CD8-positive, alpha-beta memory T cell (primary cell): ENCODE measurements around the gene ALOX12. TPM values are rescaled to one million over a fixed set of nuclear protein-coding genes. Genes with fewer than 3 reads are reported as not detected.
"Not testable (repeated sequence)": the region's sequence is repeated elsewhere in the genome, so short reads cannot be mapped to it uniquely, and the experiment has no call there.

Experiments
- CTCF ChIA-PET: fragments of 350-600 bp; sonication (Branson Sonifier 250); formaldehyde crosslinking; loops from one replicate; lab custom pipeline; 2021; ENCODE audit warnings: antibody characterized with exemption; lab: Charles Lee
- POLR2A ChIA-PET: fragments of 350-600 bp; sonication (Branson Sonifier 250); formaldehyde crosslinking; loops from one replicate; lab custom pipeline; 2021; ENCODE audit warnings: antibody characterized with exemption; lab: Charles Lee
- DNase-seq, 5 donors: peaks; one replicate each; pipeline versions ENCODE4 v3.0.0 to v3.0.0-alpha.2; 2020 to 2022; ENCODE audit warnings: mixed read lengths in 1 of 5
- H3K27ac ChIP-seq: one replicate; pipeline ENCODE4 v1.7.0; 2013; ENCODE audit warnings: low read depth, mild to moderate bottlenecking, low read length, moderate library complexity
- H3K27me3 ChIP-seq: 2 replicates; pipeline ENCODE4 v1.7.0; 2013; ENCODE audit warnings: low read length, mild to moderate bottlenecking; ENCODE audit not compliant: insufficient read depth, poor library complexity, severe bottlenecking
- H3K36me3 ChIP-seq: 2 replicates; pipeline ENCODE4 v1.7.0; 2013; ENCODE audit warnings: mild to moderate bottlenecking, low read length, moderate library complexity; ENCODE audit not compliant: insufficient read depth
- H3K4me1 ChIP-seq: 2 replicates; pipeline ENCODE4 v1.7.0; 2013; ENCODE audit warnings: mild to moderate bottlenecking, low read length, moderate library complexity; ENCODE audit not compliant: insufficient read depth
- H3K4me3 ChIP-seq: 2 replicates; pipeline ENCODE4 v1.7.0; 2013; ENCODE audit warnings: mild to moderate bottlenecking, low read length
- H3K9me3 ChIP-seq: 2 replicates; pipeline ENCODE4 v1.7.0; 2013; ENCODE audit warnings: mild to moderate bottlenecking, low read length
- H3K27ac Mint-ChIP-seq, 8 donors: one replicate each; pipeline ENCODE4 v1.8.0; 2020 to 2021; ENCODE audit warnings: mixed read lengths in 8 of 8, mild to moderate bottlenecking in 6 of 8, inconsistent platforms in 3 of 8, moderate library complexity in 3 of 8
- H3K27me3 Mint-ChIP-seq, 2 donors: one replicate each; pipeline ENCODE4 v1.8.0; 2020 to 2021; ENCODE audit warnings: mixed read lengths in 2 of 2, mild to moderate bottlenecking in 1 of 2, moderate library complexity in 1 of 2
- H3K36me3 Mint-ChIP-seq, 3 donors: one replicate each; pipeline ENCODE4 v1.8.0; 2020 to 2021; ENCODE audit warnings: mixed read lengths in 3 of 3, inconsistent platforms in 1 of 3, mild to moderate bottlenecking in 1 of 3
- H3K4me1 Mint-ChIP-seq, 3 donors: one replicate each; pipeline ENCODE4 v1.8.0; 2020 to 2021; ENCODE audit warnings: mixed read lengths in 3 of 3, inconsistent platforms in 1 of 3, mild to moderate bottlenecking in 1 of 3
- H3K4me3 Mint-ChIP-seq, 7 donors: one replicate each; pipeline ENCODE4 v1.8.0; 2020 to 2021; ENCODE audit warnings: mixed read lengths in 7 of 7, mild to moderate bottlenecking in 6 of 7, moderate library complexity in 4 of 7, inconsistent platforms in 2 of 7
- H3K9me3 Mint-ChIP-seq, 5 donors: one replicate each; pipeline ENCODE4 v1.8.0; 2020 to 2022; ENCODE audit warnings: mixed read lengths in 5 of 5, mild to moderate bottlenecking in 3 of 5, moderate library complexity in 2 of 5, inconsistent platforms in 1 of 5
- polyA plus RNA-seq: library from polyadenylated mRNA; unstranded; fragments of 300-500 nt; fragmentation: Illumina TruSeq; gene quantifications from one replicate; pipeline ENCODE4 v1.2.3, GENCODE V29; 2021
- total RNA-seq, 2 experiments: library from RNA; stranded (reverse); gene quantifications; one replicate each; pipeline ENCODE4 v1.2.3, GENCODE V29; 2021

ALOX12 gene
- total and polyA plus RNA-seq, 3 experiments from 2014 or later: 0.47 TPM; not detected in 2

- Histone ChIP-seq H3K4me1 (no peaks in the 10 kb centered on the region), H3K4me3 (no peak overlapping the region), H3K27me3 (no peaks in the 10 kb centered on the region), H3K9me3 (no peaks in the 10 kb centered on the region), H3K27ac (no peak overlapping the region), H3K36me3 (no peaks in the 10 kb centered on the region)
- DNase-seq: no peak
- H3K27ac Mint-ChIP-seq: no peak overlapping the region
- CTCF ChIA-PET: interaction anchor here (0.7 kb wide), 1 partner anchor 1543 kb away, joined by 3 read pairs; no protein-coding TSS in a partner anchor
- H3K4me3 Mint-ChIP-seq: no peak overlapping the region
- no peaks in the 10 kb centered on the region for H3K9me3 Mint-ChIP-seq
- peaks cover 0 to 1% (median 0%) of the 10 kb centered on the region in 3 donors for H3K36me3 Mint-ChIP-seq
- H3K4me1 Mint-ChIP-seq: no peaks in the 10 kb centered on the region
- POLR2A ChIA-PET: no interaction called here
- H3K27me3 Mint-ChIP-seq: peaks cover 0 to 6% of the 10 kb centered on the region in 2 donors
Observed at GRCh38 chr17:6970992-6971391, 24.9 kb upstream of the ALOX12 start.

- H3K36me3 ChIP-seq, H3K4me3 Mint-ChIP-seq, DNase-seq, H3K36me3 Mint-ChIP-seq, H3K4me1 ChIP-seq, H3K9me3 Mint-ChIP-seq, H3K27me3 ChIP-seq, H3K27ac Mint-ChIP-seq, POLR2A ChIA-PET, H3K9me3 ChIP-seq, H3K27me3 Mint-ChIP-seq, H3K27ac ChIP-seq, H3K4me3 ChIP-seq, CTCF ChIA-PET: not testable (repeated sequence)
- H3K4me1 Mint-ChIP-seq: peaks cover 3 to 10% (median 9%) of the 10 kb centered on the region in 3 donors
Observed at GRCh38 chr17:6979440-6979839, 16.4 kb upstream of the ALOX12 start.

- H3K4me1 ChIP-seq: no peaks in the 10 kb centered on the region
- Mint-ChIP-seq H3K36me3 (peaks cover 0 to 5% (median 3%) of the 10 kb centered on the region in 3 donors), H3K9me3 (peaks cover 0 to 2% (median 0%) of the 10 kb centered on the region in 5 donors), H3K27ac (no peak overlapping the region), H3K4me1 (peaks cover 3 to 10% (median 9%) of the 10 kb centered on the region in 3 donors), H3K27me3 (peaks cover 0 to 3% of the 10 kb centered on the region in 2 donors), H3K4me3 (no peak overlapping the region)
- no peak overlapping the region for H3K4me3 ChIP-seq
- H3K9me3 ChIP-seq: no peaks in the 10 kb centered on the region
- no peaks in the 10 kb centered on the region for H3K27me3 ChIP-seq
- no peaks in the 10 kb centered on the region for H3K36me3 ChIP-seq
- no peak overlapping the region for H3K27ac ChIP-seq
- CTCF ChIA-PET: no interaction called here
- DNase-seq: no peak
- POLR2A ChIA-PET: no interaction called here
Observed at GRCh38 chr17:6981426-6981825, 14.4 kb upstream of the ALOX12 start.

DNA sequence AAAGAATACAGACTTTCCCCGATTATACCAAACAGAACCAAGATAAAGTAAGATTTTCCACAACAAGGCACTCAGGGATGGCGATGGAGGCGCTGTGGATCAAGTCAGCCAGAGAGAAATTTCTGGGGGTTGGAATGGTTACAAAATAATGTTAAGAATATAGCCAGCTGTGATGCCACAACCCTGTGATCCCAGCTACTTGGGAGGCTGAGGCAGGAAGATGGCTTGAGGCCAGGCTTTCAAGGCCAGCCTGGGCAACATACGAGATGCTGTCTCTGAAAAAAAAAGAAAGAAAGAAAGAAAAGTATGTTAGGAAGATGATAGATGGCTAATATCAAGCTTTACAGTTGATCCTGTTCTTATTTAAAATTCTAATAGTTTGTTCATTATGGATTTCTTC lies 10.6 kb upstream of the ALOX12 start:
- Histone ChIP-seq H3K4me3 (no peak overlapping the region), H3K9me3 (no peaks in the 10 kb centered on the region), H3K36me3 (no peaks in the 10 kb centered on the region), H3K27me3 (no peaks in the 10 kb centered on the region), H3K27ac (no peak overlapping the region), H3K4me1 (no peaks in the 10 kb centered on the region)
- H3K36me3 Mint-ChIP-seq: peaks cover 0 to 4% (median 3%) of the 10 kb centered on the region in 3 donors
- no peaks in the 10 kb centered on the region for H3K9me3 Mint-ChIP-seq
- CTCF ChIA-PET: interaction anchor here (0.6 to 1.2 kb wide), 4 partner anchors 14 to 74 kb away, joined by 3 to 4 read pairs (median 3); no protein-coding TSS in a partner anchor
- POLR2A ChIA-PET: no interaction called here
- peaks cover 3 to 10% (median 9%) of the 10 kb centered on the region in 3 donors for H3K4me1 Mint-ChIP-seq
- no peaks in the 10 kb centered on the region for H3K27me3 Mint-ChIP-seq
- H3K4me3 Mint-ChIP-seq: no peak overlapping the region
- DNase-seq: no peak
- peak overlapping the region in 1 of 8 donors; percentile 93 for H3K27ac Mint-ChIP-seq

- H3K9me3 Mint-ChIP-seq: no peaks in the 10 kb centered on the region
- ChIA-PET CTCF (interaction anchor here (1.2 kb wide), 1 partner anchor 18 kb away, joined by 4 read pairs; no protein-coding TSS in a partner anchor), POLR2A (no interaction called here)
- no peaks in the 10 kb centered on the region for H3K9me3 ChIP-seq
- H3K4me3 ChIP-seq: no peak overlapping the region
- H3K4me1 ChIP-seq: no peaks in the 10 kb centered on the region
- H3K36me3 Mint-ChIP-seq: peaks cover 0 to 4% (median 3%) of the 10 kb centered on the region in 3 donors
- H3K36me3 ChIP-seq: no peaks in the 10 kb centered on the region
- H3K27me3 Mint-ChIP-seq: no peaks in the 10 kb centered on the region
- H3K27me3 ChIP-seq: no peaks in the 10 kb centered on the region
- no peaks in the 10 kb centered on the region for H3K4me1 Mint-ChIP-seq
- no peak overlapping the region for H3K27ac Mint-ChIP-seq
- H3K4me3 Mint-ChIP-seq: no peak overlapping the region
- H3K27ac ChIP-seq: no peak overlapping the region
- no peak for DNase-seq
Observed at GRCh38 chr17:6986676-6987075, 9.2 kb upstream of the ALOX12 start.

DNA sequence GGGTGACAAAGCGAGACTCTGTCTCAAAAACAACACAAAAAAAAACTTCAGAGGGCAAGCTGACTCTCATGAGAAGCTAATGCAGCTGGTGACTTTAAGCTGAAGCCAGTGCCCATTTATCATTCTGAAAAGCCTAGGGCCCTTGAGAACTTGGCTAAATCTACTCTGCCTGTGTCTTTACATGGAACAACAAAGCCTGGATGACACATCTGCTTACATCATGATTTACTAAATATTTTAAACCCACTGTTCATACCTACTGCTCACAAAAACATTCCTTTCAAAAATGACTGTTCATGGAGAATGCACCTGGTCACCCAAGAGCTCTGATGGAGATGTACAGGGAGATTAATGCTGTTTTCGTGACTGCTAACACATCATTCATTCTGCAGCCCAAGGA lies 6.1 kb upstream of the ALOX12 start:
- Histone ChIP-seq H3K27ac (no peak overlapping the region), H3K4me1 (no peaks in the 10 kb centered on the region), H3K9me3 (no peaks in the 10 kb centered on the region), H3K36me3 (no peaks in the 10 kb centered on the region), H3K27me3 (no peaks in the 10 kb centered on the region), H3K4me3 (no peak overlapping the region)
- ChIA-PET POLR2A (no interaction called here), CTCF (no interaction called here)
- H3K36me3 Mint-ChIP-seq: peaks cover 0 to 8% (median 4%) of the 10 kb centered on the region in 3 donors
- DNase-seq: no peak
- peaks cover 0 to under 1% (median 0%) of the 10 kb centered on the region in 3 donors for H3K4me1 Mint-ChIP-seq
- no peaks in the 10 kb centered on the region for H3K9me3 Mint-ChIP-seq
- H3K27ac Mint-ChIP-seq: no peak overlapping the region
- no peaks in the 10 kb centered on the region for H3K27me3 Mint-ChIP-seq
- H3K4me3 Mint-ChIP-seq: no peak overlapping the region

DNA sequence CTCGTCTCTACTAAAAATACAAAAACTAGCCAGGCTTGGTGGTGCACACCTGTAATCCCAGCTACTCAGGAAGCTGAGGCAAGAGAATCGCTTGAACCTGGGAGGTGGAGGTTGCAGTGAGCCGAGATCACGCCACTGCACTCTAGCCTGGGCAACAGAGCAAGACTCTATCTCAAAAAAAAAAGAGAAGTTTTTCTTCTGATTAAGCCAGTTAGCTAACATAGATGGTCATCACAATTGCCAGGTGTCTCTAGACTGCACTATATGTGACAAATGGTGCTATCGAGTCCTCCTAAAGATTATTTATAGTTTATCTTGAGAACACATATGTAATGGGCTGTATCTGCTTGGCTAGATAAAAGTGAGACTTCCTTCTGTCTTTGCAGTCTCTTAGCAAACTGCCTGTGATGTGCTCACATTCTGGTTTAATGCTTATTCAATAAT lies 2.2 kb upstream of the ALOX12 start:
- H3K36me3 ChIP-seq, H3K9me3 Mint-ChIP-seq, H3K27me3 ChIP-seq, H3K4me3 ChIP-seq, H3K4me1 Mint-ChIP-seq, H3K27me3 Mint-ChIP-seq, POLR2A ChIA-PET, H3K4me1 ChIP-seq, H3K4me3 Mint-ChIP-seq, H3K9me3 ChIP-seq, DNase-seq: not testable (repeated sequence)
- peak overlapping the region; percentile 74 for H3K27ac ChIP-seq
- peak overlapping the region in 4 of 8 donors; percentile 2 to 80 (median 59) for H3K27ac Mint-ChIP-seq
- peaks cover 0 to 30% (median 9%) of the 10 kb centered on the region in 3 donors for H3K36me3 Mint-ChIP-seq
- CTCF ChIA-PET: interaction anchor here (1.2 to 1.4 kb wide), 2 partner anchors 11 to 79 kb away, joined by 4 read pairs; no protein-coding TSS in a partner anchor

- H3K27ac ChIP-seq: peak overlapping the region; percentile 74
- Mint-ChIP-seq H3K27ac (peak overlapping the region in 2 of 8 donors; percentile 2 to 64), H3K4me1 (peaks cover 0 to 6% (median 0%) of the 10 kb centered on the region in 3 donors), H3K4me3 (no peak overlapping the region), H3K27me3 (no peaks in the 10 kb centered on the region), H3K9me3 (no peaks in the 10 kb centered on the region), H3K36me3 (peaks cover 0 to 35% (median 9%) of the 10 kb centered on the region in 3 donors)
- no peaks in the 10 kb centered on the region for H3K36me3 ChIP-seq
- DNase-seq: no peak
- H3K4me1 ChIP-seq: no peaks in the 10 kb centered on the region
- ChIA-PET CTCF (interaction anchor here (1.2 to 1.4 kb wide), 2 partner anchors 10 to 80 kb away, joined by 4 read pairs; no protein-coding TSS in a partner anchor), POLR2A (no interaction called here)
- H3K4me3 ChIP-seq: no peak overlapping the region
- no peaks in the 10 kb centered on the region for H3K27me3 ChIP-seq
- H3K9me3 ChIP-seq: no peaks in the 10 kb centered on the region
Observed at GRCh38 chr17:6994118-6994598, 1.7 kb upstream of the ALOX12 start.
